Left lobe of liver (tissue), 2 donors: Measurements from ENCODE around the gene RBMS3. TPM values are rescaled to one million over a fixed set of nuclear protein-coding genes. Genes with fewer than 3 reads are reported as not detected.
"Not testable (repeated sequence)": the region's sequence is repeated elsewhere in the genome, so short reads cannot be mapped to it uniquely, and the experiment has no call there.

Experiments used
- ATAC-seq: fragments of 200-7000 bp; cut with Tn5 transposase; one replicate; pipeline ENCODE4 v1.9.1; 2020; ENCODE audit warnings: mild to moderate bottlenecking, moderate library complexity
- DNase-seq: peaks from one replicate; pipeline ENCODE4 v3.0.0-alpha.2; 2020; ENCODE audit warnings: low spot score
- total RNA-seq: library from RNA; stranded (reverse); gene quantifications from one replicate; pipeline ENCODE4 v1.2.1, GENCODE V29; 2021
- donor health status: DM: no; HTN: no; CAD: no; lungs with moderate emphysema.
- donor health status: DM: no; HTN: yes; CAD: no.

RBMS3 gene
- total RNA-seq, 1 donor from 2014 or later, result 9.6 TPM

GRCh38 chr3:29337565-29337964 lies 56.7 kb downstream of the RBMS3 start:
- DNase-seq (no peak), ATAC-seq (no peak)

DNA sequence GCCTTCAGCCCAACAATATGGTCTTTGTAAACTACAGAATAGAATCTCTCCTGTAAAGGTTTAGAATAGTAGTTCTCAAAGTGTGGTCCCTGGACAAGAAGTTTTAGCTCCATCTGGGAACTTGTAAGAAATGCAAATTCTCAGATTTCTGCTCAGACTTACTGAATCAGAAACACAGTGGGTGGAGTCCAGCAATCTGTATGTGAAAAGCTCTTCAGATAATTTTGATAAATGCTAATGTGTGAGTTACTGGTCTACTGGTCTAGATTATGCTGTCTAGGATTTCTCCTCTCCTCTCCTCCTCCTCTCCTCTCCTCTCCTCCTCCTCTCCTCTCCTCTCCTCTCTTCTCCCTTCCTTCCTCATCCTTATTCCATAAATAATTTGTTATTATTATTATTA lies 57.5 kb downstream of the RBMS3 start:
- DNase-seq (no peak), ATAC-seq (no peak)

- no peak for DNase-seq
- ATAC-seq, result no peak
These were observed 58.4 kb downstream of the RBMS3 start for GRCh38 chr3:29339016-29339833.

DNA sequence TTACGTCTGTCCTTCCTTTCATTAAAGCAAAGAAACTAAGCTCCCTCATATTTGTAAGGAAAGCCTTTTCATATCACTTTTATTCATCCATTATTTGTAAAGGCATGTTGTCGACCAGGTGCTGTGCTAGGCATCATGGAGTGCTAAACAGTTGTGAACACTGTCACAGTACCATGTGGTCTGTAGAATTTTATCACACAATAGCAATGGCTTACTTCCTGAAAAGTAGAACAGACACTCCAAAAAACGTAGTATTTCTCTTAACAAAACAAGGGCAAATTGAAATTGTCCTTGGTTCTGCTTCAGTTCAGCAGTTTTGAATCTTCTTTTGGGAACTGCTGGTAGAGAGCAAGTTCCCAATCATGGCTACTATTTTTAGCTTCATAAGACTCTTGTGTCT lies 63.3 kb downstream of the RBMS3 start:
- ATAC-seq (no peak), DNase-seq (no peak)

DNA sequence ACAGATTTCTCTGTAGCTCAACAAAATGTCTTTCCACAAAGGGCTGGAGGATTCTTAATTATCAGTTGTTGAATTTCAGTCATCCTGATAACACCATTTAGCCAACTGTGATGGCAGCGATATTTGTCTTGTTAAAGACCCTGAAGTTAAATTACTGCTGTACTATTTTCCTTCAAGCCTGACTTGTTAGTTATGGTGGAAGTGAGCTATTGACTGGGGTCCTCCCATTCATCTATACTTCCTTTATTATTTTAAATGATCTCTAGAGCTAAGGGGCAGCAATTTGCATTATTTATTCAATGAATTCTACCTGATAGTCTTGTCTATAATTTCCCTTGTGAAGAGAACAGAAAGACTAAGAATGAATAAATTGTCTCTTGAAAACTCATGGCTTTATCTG lies 64.1 kb downstream of the RBMS3 start:
- no peak for DNase-seq
- no peak for ATAC-seq

DNA sequence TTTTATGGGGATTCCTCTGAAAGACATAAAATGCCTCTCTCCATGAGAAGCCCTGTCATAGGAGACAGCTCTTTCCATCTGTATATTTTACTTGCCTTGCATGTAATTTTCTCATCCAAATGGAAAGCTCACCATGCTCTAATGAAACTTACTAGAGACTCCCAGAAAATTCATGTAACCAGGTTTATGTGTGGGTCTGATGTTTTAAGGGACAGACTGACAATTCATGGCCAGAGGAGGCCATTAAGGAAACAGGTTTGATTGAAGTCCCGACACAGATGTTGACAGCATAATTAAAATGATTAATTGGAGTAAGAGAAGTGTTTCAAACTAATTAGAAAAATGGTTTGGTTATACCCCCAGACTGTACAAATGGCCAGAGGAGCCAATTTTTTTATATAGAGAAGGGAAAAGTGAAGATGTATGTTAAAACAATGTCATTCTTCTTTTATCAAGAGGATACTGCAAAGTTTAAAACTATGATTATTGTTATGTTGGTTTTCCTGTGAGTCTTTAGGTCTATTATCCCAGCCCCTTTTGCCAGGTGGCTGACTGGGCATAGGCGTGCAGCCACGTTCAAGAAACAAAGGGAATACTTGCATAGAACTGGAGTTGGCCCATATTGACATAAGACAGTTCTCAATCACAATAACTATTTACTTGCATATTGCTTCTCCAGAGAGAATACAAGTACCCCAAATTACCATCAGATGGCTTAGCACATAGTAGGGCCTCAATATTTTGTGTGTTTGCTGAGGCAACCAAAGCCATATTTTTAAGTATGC lies 64.8 kb downstream of the RBMS3 start:
- no peak for ATAC-seq
- no peak for DNase-seq

DNA sequence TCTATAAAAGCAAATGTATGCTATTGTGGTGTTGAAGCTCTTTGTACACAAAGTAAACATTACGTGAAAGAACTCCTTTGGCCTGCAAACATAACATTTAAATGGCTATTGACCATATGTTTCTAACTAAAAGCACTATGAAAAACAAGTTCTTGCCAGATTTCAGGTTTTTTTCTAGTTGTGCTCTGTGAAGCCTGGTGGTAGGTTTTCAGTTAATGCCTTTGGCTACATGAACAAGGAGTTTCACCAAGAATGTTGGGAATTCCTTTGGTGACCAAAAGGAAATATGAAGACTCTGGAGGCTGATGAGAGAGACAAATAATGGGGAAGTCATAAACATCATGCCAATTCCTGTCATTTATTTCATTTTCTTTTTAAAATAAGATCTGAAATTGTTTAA lies 66.0 kb downstream of the RBMS3 start:
- DNase-seq (no peak), ATAC-seq (no peak)

DNA sequence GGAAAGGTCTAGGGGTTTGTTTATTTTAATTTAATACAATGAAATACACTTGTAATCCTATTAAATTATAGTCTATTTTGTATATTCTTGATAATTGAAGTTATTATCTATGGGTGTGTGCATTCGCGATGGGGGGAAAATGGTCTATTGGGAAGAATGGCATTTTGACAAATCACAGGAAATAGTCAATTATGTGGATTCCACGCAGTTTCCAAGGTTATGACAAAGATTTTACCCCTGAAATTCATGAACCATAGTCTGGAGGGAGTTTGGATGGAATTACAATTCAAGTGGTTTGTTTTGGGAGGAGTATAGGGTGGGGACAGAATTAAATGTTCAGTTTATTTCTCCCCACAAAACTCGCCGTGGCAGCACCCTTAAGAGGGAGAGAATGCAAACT lies 66.5 kb downstream of the RBMS3 start:
- ATAC-seq (no peak), DNase-seq (no peak)

DNA sequence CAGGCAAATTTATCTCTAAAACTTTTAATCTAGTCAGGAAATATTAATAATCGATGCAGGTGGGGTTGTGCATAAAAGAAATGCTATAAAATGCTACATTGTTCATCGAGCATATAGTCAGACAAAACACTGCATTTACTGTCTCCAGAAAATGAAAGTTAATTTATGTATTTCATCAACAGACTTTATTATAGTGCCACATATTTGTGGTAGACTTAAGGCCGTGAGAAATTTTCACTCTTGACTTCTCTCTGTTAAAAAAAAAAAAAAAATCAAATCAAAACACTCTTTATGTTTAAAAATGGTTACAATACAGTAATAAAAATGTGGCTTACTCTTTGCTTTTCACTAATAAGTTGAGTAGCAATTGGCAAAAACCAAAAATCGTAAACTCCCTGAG lies 67.4 kb downstream of the RBMS3 start:
- no peak for DNase-seq
- ATAC-seq, result no peak

DNA sequence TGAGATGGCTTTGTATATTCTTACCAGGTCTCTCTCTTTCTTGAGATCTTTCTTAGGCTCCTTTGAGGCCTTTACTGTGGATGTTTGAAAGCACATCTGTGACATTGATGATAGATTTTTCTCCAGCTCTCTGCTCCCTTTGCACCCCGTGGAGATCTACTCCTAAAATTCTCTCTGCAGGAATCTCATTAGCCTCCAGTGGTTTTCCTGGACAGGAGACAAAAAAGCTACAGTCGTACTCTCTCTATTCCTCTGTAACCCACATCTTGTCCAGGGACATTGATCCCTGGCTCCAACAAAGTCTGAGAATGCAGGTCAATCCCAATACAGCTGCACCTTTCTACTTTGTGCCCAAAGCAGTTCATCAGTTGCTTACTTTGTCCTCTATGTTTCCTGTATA lies 68.2 kb downstream of the RBMS3 start:
- DNase-seq, result no peak
- no peak for ATAC-seq

DNA sequence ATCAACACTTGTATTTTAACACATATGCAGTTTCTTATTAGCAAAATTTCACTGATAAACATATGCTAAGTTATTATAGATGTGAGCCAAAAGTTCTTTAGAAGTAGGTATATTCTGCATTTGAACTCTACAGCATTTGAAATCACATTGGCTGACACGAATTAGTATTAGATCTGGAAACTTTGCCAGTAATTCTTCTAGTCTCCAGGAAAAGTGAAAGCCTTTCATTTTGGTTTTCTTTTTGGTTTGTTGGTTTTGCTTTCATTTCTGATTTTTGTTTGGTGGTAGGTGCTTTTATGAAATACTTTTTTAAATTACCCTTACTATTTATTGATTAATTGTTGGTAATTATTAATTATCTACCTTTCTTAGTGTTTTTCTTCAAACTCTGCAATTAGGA lies 72.9 kb downstream of the RBMS3 start:
- ATAC-seq (no peak), DNase-seq (no peak)

GRCh38 chr3:29354894-29355293 lies 74.0 kb downstream of the RBMS3 start:
- ATAC-seq, result no peak
- no peak for DNase-seq

DNA sequence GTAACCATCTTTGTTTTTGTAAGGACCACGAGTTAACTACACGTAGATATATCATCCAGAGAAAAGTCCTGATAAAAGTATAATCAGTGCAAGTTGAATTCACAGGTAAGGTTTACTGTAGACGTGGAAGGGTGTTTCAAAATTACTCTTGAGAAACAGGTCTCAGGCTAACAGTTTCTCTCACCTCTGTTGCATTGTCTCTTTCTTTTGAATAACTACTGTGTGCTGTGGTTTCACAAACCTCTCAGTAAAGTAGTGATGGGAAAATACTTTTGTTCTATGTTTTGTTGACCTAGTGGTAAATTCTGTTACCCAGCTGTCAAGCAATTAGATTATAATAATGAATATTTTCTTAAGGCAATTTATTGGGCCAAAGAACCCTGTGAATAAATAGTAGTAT lies 75.2 kb downstream of the RBMS3 start:
- DNase-seq (no peak), ATAC-seq (no peak)

GRCh38 chr3:29360289-29360688 lies 79.4 kb downstream of the RBMS3 start:
- ATAC-seq, DNase-seq: not testable (repeated sequence)

GRCh38 chr3:29363110-29363509 lies 82.2 kb downstream of the RBMS3 start:
- DNase-seq (no peak), ATAC-seq (no peak)

DNA sequence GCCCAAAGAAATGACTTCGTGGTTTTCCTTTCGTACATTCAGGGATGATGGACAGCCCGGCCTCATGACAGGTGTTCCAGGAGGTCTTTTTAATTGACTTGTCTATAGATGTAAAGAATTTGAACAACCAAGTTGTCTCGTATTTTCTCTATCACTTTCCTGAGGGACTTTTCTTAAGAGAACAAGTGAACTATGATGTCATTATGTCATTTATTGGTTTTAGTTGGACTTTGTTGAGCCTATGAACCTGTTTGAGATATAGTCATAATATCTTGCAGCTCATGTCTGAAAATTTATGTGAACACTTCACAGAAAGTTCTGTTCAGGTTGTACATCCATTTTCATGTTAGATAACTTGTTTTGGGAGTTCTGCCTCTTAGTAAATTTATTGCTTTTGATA lies 89.2 kb downstream of the RBMS3 start:
- ATAC-seq (no peak), DNase-seq (no peak)

- DNase-seq, result no peak
- no peak for ATAC-seq
These were observed 89.9 kb downstream of the RBMS3 start for GRCh38 chr3:29370476-29371420.

- ATAC-seq (no peak), DNase-seq (no peak)
These were observed 92.3 kb downstream of the RBMS3 start for GRCh38 chr3:29373131-29373680.

DNA sequence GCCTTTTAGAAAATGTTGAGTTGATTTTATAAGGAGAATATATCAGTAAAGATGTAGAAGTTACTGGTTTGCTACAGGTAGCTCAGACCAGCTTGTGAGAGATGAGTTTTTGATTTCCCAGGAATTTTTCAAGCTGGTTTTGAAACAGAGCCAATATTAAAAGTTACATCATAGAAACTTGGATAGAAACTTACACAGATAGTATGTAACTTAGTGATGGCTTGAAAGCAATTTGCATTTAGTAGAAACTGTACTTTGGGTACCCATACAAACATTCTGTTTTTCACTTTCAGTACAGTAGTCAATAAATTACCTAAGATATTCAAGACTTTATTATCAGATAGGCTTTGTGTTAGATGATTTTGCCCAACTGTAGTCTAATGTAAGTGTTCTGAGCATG lies 93.4 kb downstream of the RBMS3 start:
- ATAC-seq, result no peak

GRCh38 chr3:29379097-29379496 lies 98.2 kb downstream of the RBMS3 start:
- ATAC-seq, result no peak
- DNase-seq, result no peak

More for the DNA sequence above, 93.4 kb downstream of the RBMS3 start:
- DNase-seq, result no peak

DNA sequence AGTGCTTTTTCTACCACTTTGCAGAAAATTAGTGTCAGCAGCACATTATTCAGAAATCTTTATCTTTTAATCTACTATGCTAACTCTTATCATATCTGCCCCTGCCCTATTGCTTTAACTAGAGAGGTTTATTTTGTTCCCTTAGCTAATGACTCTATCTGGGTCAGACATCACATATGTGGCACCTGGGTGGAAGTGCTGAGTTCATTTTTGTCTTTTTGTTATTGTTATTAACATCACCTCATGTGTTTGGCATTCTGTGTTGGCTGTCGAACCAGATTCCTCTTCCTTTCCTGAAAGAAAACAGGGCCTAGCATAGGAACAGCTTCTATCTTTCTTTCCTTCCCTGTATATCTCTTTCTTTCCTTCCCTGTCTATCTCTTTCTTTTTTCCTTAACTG lies 100.7 kb downstream of the RBMS3 start:
- ATAC-seq (no peak), DNase-seq (no peak)
